Aorta (tissue), 5 donors: ENCODE results near the gene CMKLR1. TPM values are rescaled to one million over a fixed set of nuclear protein-coding genes. Genes with fewer than 3 reads are reported as not detected.

Experiments
- ATAC-seq: fragments of 200-7000 bp; cut with Tn5 transposase; one replicate; pipeline ENCODE4 v1.9.1; 2022; ENCODE audit warnings: moderate library complexity; ENCODE audit not compliant: low FRiP score
- DNase-seq, 2 donors: peaks; one replicate each; pipeline ENCODE4 v3.0.0-alpha.2; 2020
- H3K27ac ChIP-seq, 2 donors: one replicate each; pipeline ENCODE4 v1.5.1; 2013; ENCODE audit warnings: low read length in 2 of 2, mild to moderate bottlenecking in 2 of 2, moderate library complexity in 2 of 2, control low read depth in 1 of 2, inconsistent platforms in 1 of 2, low read depth in 1 of 2
- H3K27me3 ChIP-seq, 2 donors: one replicate each; pipeline ENCODE4 v1.6.1; 2013; ENCODE audit warnings: control low read depth in 1 of 2, low read length in 1 of 2, mild to moderate bottlenecking in 1 of 2, moderate library complexity in 1 of 2; ENCODE audit not compliant: insufficient read depth in 2 of 2, control insufficient read depth in 1 of 2
- H3K36me3 ChIP-seq, 2 donors: one replicate each; pipeline ENCODE4 v1.6.1; 2013; ENCODE audit warnings: control low read depth in 1 of 2, low read length in 1 of 2, mild to moderate bottlenecking in 1 of 2; ENCODE audit not compliant: insufficient read depth in 2 of 2, control insufficient read depth in 1 of 2
- H3K4me1 ChIP-seq, 2 donors: one replicate each; pipeline ENCODE4 v1.6.1; 2013; ENCODE audit warnings: low read length in 2 of 2, control low read depth in 1 of 2, mild to moderate bottlenecking in 1 of 2, moderate library complexity in 1 of 2; ENCODE audit not compliant: insufficient read depth in 2 of 2, control insufficient read depth in 1 of 2
- H3K4me3 ChIP-seq, 2 donors: one replicate each; pipeline ENCODE4 v1.5.1; 2013; ENCODE audit warnings: low read length in 2 of 2, control low read depth in 1 of 2, mild to moderate bottlenecking in 1 of 2
- H3K9me3 ChIP-seq: one replicate; pipeline ENCODE4 v1.6.1; 2013; ENCODE audit warnings: mild to moderate bottlenecking, low read length; ENCODE audit not compliant: control insufficient read depth
- WGBS, 2 donors: extraction: QIAGEN DNeasy Blood & Tissue Kit; methylation state at CpG; one replicate each; pipeline ENCODE4 v1.1.7; 2013; 5-methylcytosine and 5-hydroxymethylcytosine counted together
- intact Hi-C, 2 donors: fragments of 100-400 bp; cut with DNase I; formaldehyde crosslinking; loops; one replicate each; pipeline versions ENCODE4 v1.14.2 to v1.15.0; 2022
- polyA plus RNA-seq, 2 donors: library from polyadenylated mRNA; stranded (reverse); fragments of 200-250 nt; gene quantifications; one replicate each; pipeline ENCODE4 v1.2.3, GENCODE V29; 2013
- total RNA-seq, 2 donors: library from RNA; stranded (reverse); fragmentation: NEBNext Ultra II Directional; extraction: Animal tissue kit (Norgen Biotek cat#: 25700); gene quantifications; one replicate each; pipeline ENCODE4 v1.2.1, GENCODE V29; 2021
- donor health status: healthy with polysubstance abuse.
- donor health status: Bipolar disorder and iron deficiency.
- donor health status: DM: no; HTN: no; CAD: no.
- donor health status: DM: no; HTN: no; CAD: no.
- donor health status: DM: yes; HTN: yes; CAD: no.

CMKLR1 gene
- total and polyA plus RNA-seq, 4 donors: 9.1 to 55.4 (median 26.8) TPM

GRCh38 chr12:108273217-108273616, 65.9 kb downstream of the CMKLR1 start:
- H3K36me3 ChIP-seq: no peaks in the 10 kb centered on the region
- H3K27ac ChIP-seq: no peak overlapping the region
- DNase-seq (no peak), ATAC-seq (no peak)
- WGBS, 2 donors: 33 to 34% methylated on average over 2 of the region's 2 CpGs
- H3K4me1 ChIP-seq: no peaks in the 10 kb centered on the region
- peaks cover 5% of the 10 kb centered on the region for H3K9me3 ChIP-seq
- no peaks in the 10 kb centered on the region for H3K27me3 ChIP-seq
- intact Hi-C loops: no loop called here
- H3K4me3 ChIP-seq: no peak overlapping the region

- intact Hi-C loops: no loop called here
- no peak for ATAC-seq
- no peak overlapping the region for H3K4me3 ChIP-seq
Measured at GRCh38 chr12:108271951-108272872, 66.9 kb downstream of the CMKLR1 start.

GRCh38 chr12:108270849-108271143, 68.3 kb downstream of the CMKLR1 start:
- no peaks in the 10 kb centered on the region for H3K4me1 ChIP-seq
- H3K27me3 ChIP-seq: no peaks in the 10 kb centered on the region
- H3K9me3 ChIP-seq: peaks cover 7% of the 10 kb centered on the region
- DNase-seq (no peak), ATAC-seq (no peak)
- H3K27ac ChIP-seq: no peak overlapping the region
- 38 to 61% methylated on average over 2 of the region's 2 CpGs for whole genome bisulfite sequencing, 2 donors
- no peaks in the 10 kb centered on the region for H3K36me3 ChIP-seq
- intact Hi-C loops: no loop called here
- H3K4me3 ChIP-seq: no peak overlapping the region

More at GRCh38 chr12:108271951-108272872, 66.9 kb downstream of the CMKLR1 start:
- H3K9me3 ChIP-seq: peaks cover 5% of the 10 kb centered on the region
- no peaks in the 10 kb centered on the region for H3K36me3 ChIP-seq
- no peak for DNase-seq
- 60 to 73% methylated on average over 6 of the region's 6 CpGs for WGBS, 2 donors
- H3K27me3 ChIP-seq: no peaks in the 10 kb centered on the region
- no peaks in the 10 kb centered on the region for H3K4me1 ChIP-seq
- H3K27ac ChIP-seq: no peak overlapping the region

GRCh38 chr12:108270035-108270848, 68.9 kb downstream of the CMKLR1 start:
- H3K4me1 ChIP-seq: no peaks in the 10 kb centered on the region
- ATAC-seq (no peak), DNase-seq (no peak)
- 83 to 87% methylated on average over 2 of the region's 2 CpGs for WGBS, 2 donors
- no peak overlapping the region for H3K4me3 ChIP-seq
- no peak overlapping the region for H3K27ac ChIP-seq
- H3K36me3 ChIP-seq: no peaks in the 10 kb centered on the region
- intact Hi-C loops: no loop called here
- H3K27me3 ChIP-seq: no peaks in the 10 kb centered on the region
- H3K9me3 ChIP-seq: peaks cover 7% of the 10 kb centered on the region

GRCh38 chr12:108269224-108269623, 69.9 kb downstream of the CMKLR1 start:
- no peaks in the 10 kb centered on the region for H3K27me3 ChIP-seq
- no peak overlapping the region for H3K27ac ChIP-seq
- no peaks in the 10 kb centered on the region for H3K36me3 ChIP-seq
- ATAC-seq (no peak), DNase-seq (no peak)
- intact Hi-C loops: no loop called here
- peaks cover 5% of the 10 kb centered on the region for H3K9me3 ChIP-seq
- 85 to 86% methylated on average over 1 of the region's 1 CpG for WGBS, 2 donors
- no peak overlapping the region for H3K4me3 ChIP-seq
- no peaks in the 10 kb centered on the region for H3K4me1 ChIP-seq

GRCh38 chr12:108268397-108268796, 70.7 kb downstream of the CMKLR1 start:
- 42 to 59% methylated on average over 1 of the region's 1 CpG for WGBS, 2 donors
- peaks cover 5% of the 10 kb centered on the region for H3K9me3 ChIP-seq
- no peak for ATAC-seq

GRCh38 chr12:108267450-108267849, 71.7 kb downstream of the CMKLR1 start:
- H3K4me1 ChIP-seq: no peaks in the 10 kb centered on the region
- H3K27me3 ChIP-seq: no peaks in the 10 kb centered on the region
- no peak for DNase-seq
- peaks cover 2% of the 10 kb centered on the region for H3K9me3 ChIP-seq
- no peaks in the 10 kb centered on the region for H3K36me3 ChIP-seq
- no peak overlapping the region for H3K4me3 ChIP-seq
- no peak overlapping the region for H3K27ac ChIP-seq
- WGBS, 2 donors: 75 to 79% methylated on average over 4 of the region's 4 CpGs
- ATAC-seq: no peak
- intact Hi-C loops: no loop called here

More at GRCh38 chr12:108268397-108268796, 70.7 kb downstream of the CMKLR1 start:
- no peaks in the 10 kb centered on the region for H3K27me3 ChIP-seq
- no peak overlapping the region for H3K4me3 ChIP-seq
- DNase-seq: no peak
- intact Hi-C loops: no loop called here
- no peak overlapping the region for H3K27ac ChIP-seq
- no peaks in the 10 kb centered on the region for H3K4me1 ChIP-seq
- no peaks in the 10 kb centered on the region for H3K36me3 ChIP-seq

GRCh38 chr12:108266131-108266530, 73.0 kb downstream of the CMKLR1 start:
- Histone ChIP-seq H3K36me3 (no peaks in the 10 kb centered on the region), H3K9me3 (peaks cover 3% of the 10 kb centered on the region), H3K4me1 (no peaks in the 10 kb centered on the region), H3K27ac (no peak overlapping the region), H3K4me3 (no peak overlapping the region), H3K27me3 (no peaks in the 10 kb centered on the region)
- ATAC-seq: no peak
- no peak for DNase-seq
- WGBS, 2 donors: 81 to 83% methylated on average over 1 of the region's 1 CpG
- intact Hi-C loops: no loop called here
